HG03159 (cell line): ENCODE data around the gene ASIC4.

Experiments used
- ATAC-seq: cut with Tn5 transposase; IDR thresholded peaks from one replicate; pipeline ENCODE4 v1.9.1; 2021; ENCODE audit warnings: mild to moderate bottlenecking, moderate library complexity; ENCODE audit not compliant: unreplicated experiment

Gene ASIC4

GRCh38 chr2:219512524-219513216 lies 1.6 kb upstream of the ASIC4 start:
- ATAC-seq, result no peak

DNA sequence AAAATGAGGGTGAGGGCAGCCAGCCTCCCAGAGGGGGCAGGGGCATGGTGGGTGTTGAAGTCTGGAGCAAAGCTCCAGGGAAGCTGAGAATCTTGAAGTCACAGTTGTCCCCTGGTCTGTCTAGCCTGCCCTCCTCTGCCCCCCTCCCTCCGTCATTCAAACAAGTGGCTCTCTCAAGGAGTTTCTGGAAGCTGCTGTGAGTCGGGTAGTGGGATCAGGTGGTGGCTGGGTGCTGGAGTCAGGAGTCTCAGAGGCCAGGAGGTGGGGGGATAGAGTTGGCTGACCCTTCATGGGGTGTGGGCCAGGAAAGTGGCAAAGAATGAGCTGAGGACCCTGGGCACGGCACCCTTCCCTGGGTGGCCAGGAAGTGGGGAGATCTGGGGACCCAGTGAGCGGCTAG lies 495 bp upstream of the ASIC4 start:
- no peak for ATAC-seq

- ATAC-seq, result no peak
These were observed 554 bp downstream of the ASIC4 start for GRCh38 chr2:219514836-219515235.

DNA sequence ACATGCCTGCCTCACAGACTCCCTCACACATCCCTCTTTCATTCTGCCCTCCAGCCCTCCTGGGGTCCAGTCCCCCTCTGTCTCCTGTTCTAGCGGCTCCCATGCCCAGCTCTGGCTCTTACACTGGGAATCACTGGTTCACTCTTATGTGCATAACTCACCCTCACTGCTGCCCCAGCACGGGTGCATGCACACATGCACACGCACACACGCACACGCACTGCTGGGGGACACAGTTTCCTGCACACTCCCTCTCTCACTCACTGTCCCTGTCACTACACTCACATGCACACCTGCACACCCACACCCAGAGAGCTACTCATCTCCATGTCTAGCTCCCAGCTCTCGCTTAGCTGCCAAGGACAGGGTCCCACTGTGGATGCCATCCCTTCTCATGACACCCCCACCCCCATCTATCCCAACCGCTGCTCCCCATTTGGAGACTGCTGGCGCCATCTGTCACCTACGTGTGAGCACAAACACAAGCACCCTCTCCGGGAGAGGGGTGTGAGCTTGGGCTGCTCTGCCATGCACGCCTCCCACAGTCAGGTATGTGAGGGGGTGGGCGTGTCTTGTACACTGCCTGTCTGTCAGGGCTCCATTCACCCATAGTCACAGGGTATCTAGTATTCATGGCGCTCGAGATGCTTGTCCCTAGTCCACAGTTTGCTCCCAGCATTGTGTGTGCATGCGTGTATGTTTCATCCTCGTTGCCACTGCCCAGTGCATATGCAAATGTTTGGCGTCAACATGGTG lies 1.8 kb downstream of the ASIC4 start:
- ATAC-seq, result no peak

GRCh38 chr2:219516888-219517287 lies 2.6 kb downstream of the ASIC4 start:
- no peak for ATAC-seq

GRCh38 chr2:219517954-219518778 lies 3.9 kb downstream of the ASIC4 start:
- no peak for ATAC-seq

- no peak for ATAC-seq
These were observed 5.2 kb downstream of the ASIC4 start for GRCh38 chr2:219519526-219519916.

DNA sequence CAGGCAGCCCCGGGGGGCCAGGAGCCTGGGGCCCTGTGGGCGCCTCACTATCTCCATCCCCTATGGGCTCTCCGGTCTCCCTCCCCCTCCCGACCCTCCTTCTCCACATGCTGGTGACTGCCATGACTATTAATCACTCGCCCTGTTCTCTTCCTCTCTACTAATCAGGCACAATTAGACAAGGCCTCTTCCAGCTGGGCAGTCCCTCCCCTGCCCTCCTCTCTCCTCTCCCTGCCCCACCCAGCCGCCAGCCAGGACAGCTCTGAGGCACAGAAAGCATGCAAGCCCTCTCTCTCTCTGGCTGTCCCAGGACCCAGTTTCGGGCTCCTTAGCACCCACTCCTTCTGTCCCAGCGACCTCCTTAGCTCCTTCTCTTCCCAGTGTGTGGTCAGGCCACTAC lies 5.8 kb downstream of the ASIC4 start:
- ATAC-seq, result no peak

DNA sequence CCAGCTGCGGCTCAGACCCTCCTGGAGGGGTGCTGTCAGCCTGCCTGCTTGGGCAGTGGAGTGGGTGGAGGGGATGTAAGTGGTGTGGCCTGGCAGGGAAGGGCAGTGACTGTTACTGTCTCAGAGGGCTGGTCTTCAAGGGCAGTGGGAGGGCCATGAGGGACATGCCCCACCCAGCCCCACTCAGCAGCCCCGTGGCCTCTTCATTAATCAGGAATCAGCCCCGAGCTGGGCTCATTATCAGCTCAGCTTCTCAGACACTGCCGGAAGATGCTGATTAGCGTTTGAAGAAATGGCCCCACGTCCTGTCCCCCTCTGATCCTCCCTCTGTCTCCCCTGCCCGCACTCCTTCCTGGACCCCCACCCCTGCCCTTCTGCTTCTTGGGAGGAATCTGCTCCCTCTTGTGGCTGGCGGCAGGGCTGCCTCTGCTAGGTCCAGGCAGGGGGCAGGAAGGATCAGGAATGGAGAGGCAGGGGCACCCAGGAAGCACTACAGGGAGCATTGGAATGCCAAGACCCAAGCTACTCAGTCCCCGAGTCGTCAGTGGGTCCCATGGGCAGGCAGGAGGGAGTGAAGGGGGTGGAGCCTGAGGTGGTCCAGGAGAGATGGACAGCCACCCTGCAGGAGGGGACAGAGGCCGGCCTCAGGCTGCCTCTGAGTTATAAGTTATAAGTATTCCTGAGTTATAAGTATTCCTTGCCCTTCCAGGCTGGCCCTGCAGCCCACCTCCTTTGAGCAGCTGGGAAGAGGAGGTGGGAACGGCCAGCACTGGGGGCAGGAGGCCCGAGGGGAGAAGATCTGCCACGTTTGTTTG lies 7.0 kb downstream of the ASIC4 start:
- no peak for ATAC-seq

DNA sequence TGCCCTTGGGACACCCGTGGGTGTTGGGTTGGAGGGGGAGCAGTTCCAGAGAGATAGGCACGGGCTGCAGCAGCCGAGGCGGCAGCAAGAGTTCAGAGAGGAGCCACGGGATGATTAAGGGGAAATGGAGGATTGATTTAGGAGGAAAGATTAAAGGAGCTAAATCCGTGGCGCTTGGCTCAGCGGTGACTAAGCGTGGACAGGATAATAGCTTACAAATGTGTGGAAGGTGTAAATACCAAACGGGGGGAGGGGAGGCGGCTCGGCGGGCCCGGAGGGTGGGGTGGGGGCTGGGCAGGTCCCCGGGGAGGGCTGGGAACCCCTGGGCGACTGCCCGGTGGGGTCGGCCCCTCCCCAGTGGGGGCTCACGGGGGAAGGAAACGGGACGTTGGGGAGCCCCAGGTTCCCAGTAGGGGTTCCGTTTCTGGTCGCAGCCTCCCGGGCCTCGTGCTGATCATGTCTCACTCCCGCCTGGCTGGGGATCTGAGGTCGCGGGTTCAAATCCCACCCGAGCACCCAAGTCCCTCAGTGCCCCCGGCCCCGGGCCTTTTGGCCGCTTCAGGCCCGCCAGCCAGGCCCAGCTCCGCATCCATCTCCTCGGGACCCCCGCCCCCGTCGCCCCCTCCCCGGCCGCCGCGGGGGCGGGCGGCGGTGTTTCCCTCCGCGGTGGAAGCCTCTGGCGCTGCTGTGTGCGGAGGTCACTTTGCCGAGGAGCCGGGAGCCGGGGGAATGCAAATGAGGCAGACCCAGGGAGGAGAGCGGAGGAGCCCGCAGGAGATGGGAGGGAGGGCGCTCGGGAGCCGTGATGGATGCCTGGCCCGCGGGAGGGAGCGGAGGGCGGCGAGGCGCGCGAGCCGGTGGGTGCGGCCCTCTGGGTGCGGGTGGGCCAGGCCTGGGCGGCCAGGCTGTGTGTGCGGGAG lies 8.1 kb downstream of the ASIC4 start:
- ATAC-seq, result no peak

GRCh38 chr2:219523031-219523671 lies 8.9 kb downstream of the ASIC4 start:
- no peak for ATAC-seq

- no peak for ATAC-seq
These were observed 10.5 kb downstream of the ASIC4 start for GRCh38 chr2:219524817-219525216.

DNA sequence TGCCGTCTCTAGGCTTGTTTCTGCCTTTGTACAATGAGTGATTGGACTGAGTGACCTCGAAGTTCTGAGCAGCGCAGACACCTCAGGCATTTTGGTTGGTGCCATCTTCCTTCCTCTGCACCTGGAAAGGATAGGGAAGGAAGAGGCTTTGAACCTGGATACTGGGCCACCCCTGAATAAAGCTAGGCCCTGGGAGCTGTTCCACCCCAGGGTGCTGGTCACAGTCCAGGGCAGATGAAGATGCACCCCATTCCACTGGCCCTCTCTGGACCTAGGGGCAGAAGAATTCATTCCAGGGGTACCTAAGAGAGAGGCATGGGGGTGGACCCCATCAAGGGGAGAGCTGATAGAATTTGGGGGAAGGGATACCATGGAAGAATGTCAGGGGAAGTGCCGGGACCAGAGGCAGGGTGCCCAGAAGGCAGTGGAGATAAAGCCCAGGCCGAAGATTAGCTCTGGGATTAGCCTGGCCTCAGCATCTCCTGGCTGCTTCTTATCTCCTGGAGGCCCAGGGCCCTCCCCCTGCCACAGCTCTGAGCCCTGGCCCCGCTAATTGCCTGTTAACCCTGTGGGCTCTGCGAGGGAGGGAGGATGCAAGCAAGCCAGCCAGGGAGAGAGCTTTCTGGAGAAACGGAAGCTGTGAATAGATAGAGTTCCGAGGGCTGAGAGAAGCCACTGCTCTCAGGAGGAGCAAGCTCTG lies 11.4 kb downstream of the ASIC4 start:
- ATAC-seq, result no peak

DNA sequence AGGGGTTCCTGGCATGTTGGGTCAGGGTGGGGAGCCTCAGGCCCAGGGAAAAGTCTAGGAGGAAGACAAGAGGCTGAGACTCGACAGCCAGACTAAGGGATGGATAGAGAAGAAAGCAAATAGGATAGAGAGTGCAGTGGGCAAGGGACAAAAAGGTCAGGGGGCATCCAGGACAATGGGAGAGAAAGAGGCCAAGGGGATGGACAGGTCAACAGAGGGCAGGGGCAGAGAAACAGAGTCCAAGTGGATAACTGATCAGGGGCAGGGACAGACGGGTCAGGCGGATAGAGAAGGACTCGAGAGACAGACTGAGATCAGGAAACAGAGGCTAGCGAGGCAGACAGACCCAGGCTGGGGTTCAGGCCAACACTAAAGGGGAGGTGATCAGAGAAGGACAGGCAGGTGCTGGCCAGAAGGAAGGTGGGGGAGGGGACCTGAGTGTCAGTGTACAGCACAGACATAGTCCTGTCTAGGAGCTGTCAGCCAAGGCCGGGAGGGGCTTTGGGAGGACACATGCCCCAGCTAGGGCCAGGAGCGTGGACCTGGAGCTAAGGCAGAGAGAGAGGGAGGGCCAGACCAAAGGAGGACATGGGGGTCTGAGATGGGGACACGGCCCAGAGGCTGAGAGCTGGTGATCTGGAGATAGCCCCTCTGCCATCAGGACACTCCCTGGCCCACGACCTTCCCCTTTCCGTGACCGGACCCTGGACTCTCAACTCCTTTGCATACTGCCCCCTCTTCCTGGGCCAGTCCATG lies 12.2 kb downstream of the ASIC4 start:
- no peak for ATAC-seq

DNA sequence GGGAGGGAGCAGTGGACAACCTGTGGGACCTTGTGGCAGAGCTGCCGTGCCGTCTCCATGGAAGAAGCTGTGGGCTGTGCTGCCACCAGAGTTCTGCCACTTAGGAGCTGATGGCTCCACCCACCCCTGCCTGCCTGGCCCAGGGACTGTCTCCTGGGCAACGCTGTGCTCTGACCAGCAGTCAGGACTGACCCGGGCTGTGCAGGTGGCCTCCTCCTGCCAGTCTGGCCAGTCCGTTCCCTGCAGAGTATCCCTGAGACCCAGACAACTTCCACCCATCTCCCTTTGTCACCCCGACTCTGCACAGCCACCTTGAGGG lies 12.8 kb downstream of the ASIC4 start:
- no peak for ATAC-seq

GRCh38 chr2:219527472-219527871 lies 13.2 kb downstream of the ASIC4 start:
- no peak for ATAC-seq

DNA sequence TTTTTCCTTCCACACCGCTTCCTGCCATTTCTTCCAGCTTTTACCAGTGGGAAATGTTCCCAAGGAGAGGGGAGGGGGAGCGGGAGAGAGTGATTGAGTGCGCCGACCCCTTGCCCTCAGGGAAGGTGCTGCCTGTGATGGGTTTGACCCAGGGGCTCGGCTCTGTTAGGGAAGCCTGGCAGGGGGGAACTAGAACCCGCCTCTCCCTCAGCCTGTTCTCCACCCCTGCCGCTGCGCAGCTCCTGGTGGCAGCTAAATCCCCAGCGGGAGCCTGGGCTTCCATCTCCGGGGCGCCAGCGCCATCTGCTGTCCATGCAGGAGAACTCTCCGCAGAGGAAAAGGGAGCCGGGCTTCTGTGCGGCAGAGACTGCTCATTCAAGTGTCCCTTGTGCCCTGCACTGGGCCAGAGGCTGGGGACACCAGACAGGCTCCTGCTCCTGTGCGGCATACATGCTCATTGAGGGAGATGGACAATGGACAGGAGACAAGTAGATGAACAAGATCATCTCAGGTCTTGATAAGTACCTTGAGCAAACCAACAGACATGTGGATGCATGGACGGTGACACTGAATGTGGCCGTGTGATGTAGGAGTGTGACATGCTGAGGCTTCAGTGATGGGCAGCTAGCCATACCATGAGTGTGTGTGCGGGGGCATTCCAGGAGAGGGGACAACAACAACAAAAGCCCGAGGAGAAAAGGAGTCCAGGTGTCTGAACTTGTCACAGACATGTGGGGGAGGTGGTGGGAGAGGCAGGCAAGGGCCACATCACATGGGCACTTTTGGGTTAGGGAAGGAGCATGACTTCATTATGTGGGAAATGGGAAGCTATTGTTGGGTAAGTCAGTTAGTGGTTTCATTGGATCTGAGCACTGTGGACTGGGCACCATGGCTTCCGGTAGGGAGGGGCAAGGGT lies 16.0 kb downstream of the ASIC4 start:
- ATAC-seq, result peak; percentile 90
